ENCODE results near the gene SNTA1. TPM values are rescaled to one million over a fixed set of nuclear protein-coding genes. Genes with fewer than 3 reads are reported as not detected.

The SNTA1 gene
- total RNA-seq, 1 experiment from 2014 or later = 7.6 TPM

GRCh38 chr20:33474963-33475362, 31.4 kb upstream of the SNTA1 start:
- no peak for TF ChIP-seq CTCF (IDR thresholded peaks at IDR 0.05; ENCODE audit: unreplicated experiment)
- Mint-ChIP-seq H3K27ac (ENCODE audit: unreplicated experiment) (no peak overlapping the region), H3K4me3 (ENCODE audit: low read depth, unreplicated experiment) (no peak overlapping the region), H3K4me1 (ENCODE audit: low read depth, unreplicated experiment) (no peaks in the 10 kb centered on the region), H3K27me3 (ENCODE audit: unreplicated experiment) (peaks cover 13% of the 10 kb centered on the region), H3K36me3 (ENCODE audit: insufficient read depth, unreplicated experiment) (no peaks in the 10 kb centered on the region), H3K9me3 (ENCODE audit: low read depth, unreplicated experiment) (no peaks in the 10 kb centered on the region)
- intact Hi-C loops (cut with micrococcal nuclease; ENCODE audit: unreplicated experiment) = no loop called here
- no peak for DNase-seq
- BruUV-seq (replicated peaks) = no TSS peak
- CTCF ChIA-PET = interaction anchor here (2.2 kb wide), 1 partner anchor 15 kb away, joined by 7 read pairs; the partner anchor contains the start of gene CBFA2T2

- no peak for DNase-seq
- TF ChIP-seq CTCF (IDR thresholded peaks at IDR 0.05; ENCODE audit: unreplicated experiment) = no peak
- BruUV-seq (replicated peaks) = no TSS peak
- intact Hi-C loops (cut with micrococcal nuclease; ENCODE audit: unreplicated experiment) = no loop called here
- Mint-ChIP-seq H3K36me3 (ENCODE audit: insufficient read depth, unreplicated experiment) (no peaks in the 10 kb centered on the region), H3K27me3 (ENCODE audit: unreplicated experiment) (peaks cover 13% of the 10 kb centered on the region), H3K4me1 (ENCODE audit: low read depth, unreplicated experiment) (no peaks in the 10 kb centered on the region), H3K27ac (ENCODE audit: unreplicated experiment) (no peak overlapping the region), H3K9me3 (ENCODE audit: low read depth, unreplicated experiment) (no peaks in the 10 kb centered on the region), H3K4me3 (ENCODE audit: low read depth, unreplicated experiment) (no peak overlapping the region)
- CTCF ChIA-PET = interaction anchor here (0.5 to 2.2 kb wide), 3 partner anchors 15 to 582 kb away, joined by 3 to 7 read pairs (median 4); partner anchors contain the start of genes CBFA2T2 and SNTA1
These were observed 30.7 kb upstream of the SNTA1 start for GRCh38 chr20:33474097-33474873.

GRCh38 chr20:33472868-33473435, 29.4 kb upstream of the SNTA1 start:
- H3K9me3 Mint-ChIP-seq (ENCODE audit: low read depth, unreplicated experiment) = no peaks in the 10 kb centered on the region
- intact Hi-C loops (cut with micrococcal nuclease; ENCODE audit: unreplicated experiment) = no loop called here
- no TSS peak for BruUV-seq (replicated peaks)
- no peak overlapping the region for H3K27ac Mint-ChIP-seq (ENCODE audit: unreplicated experiment)
- CTCF ChIA-PET = no interaction called here
- no peaks in the 10 kb centered on the region for H3K4me1 Mint-ChIP-seq (ENCODE audit: low read depth, unreplicated experiment)
- TF ChIP-seq CTCF (IDR thresholded peaks at IDR 0.05; ENCODE audit: unreplicated experiment) = no peak
- peaks cover 6% of the 10 kb centered on the region for H3K27me3 Mint-ChIP-seq (ENCODE audit: unreplicated experiment)
- no peaks in the 10 kb centered on the region for H3K36me3 Mint-ChIP-seq (ENCODE audit: insufficient read depth, unreplicated experiment)
- DNase-seq = no peak
- H3K4me3 Mint-ChIP-seq (ENCODE audit: low read depth, unreplicated experiment) = no peak overlapping the region

GRCh38 chr20:33470866-33471265, 27.3 kb upstream of the SNTA1 start:
- no TSS peak for BruUV-seq (replicated peaks)
- intact Hi-C loops (cut with micrococcal nuclease; ENCODE audit: unreplicated experiment) = no loop called here
- H3K27me3 Mint-ChIP-seq (ENCODE audit: unreplicated experiment) = no peaks in the 10 kb centered on the region
- no peak overlapping the region for H3K27ac Mint-ChIP-seq (ENCODE audit: unreplicated experiment)
- DNase-seq = no peak
- H3K4me3 Mint-ChIP-seq (ENCODE audit: low read depth, unreplicated experiment) = no peak overlapping the region
- no peaks in the 10 kb centered on the region for H3K4me1 Mint-ChIP-seq (ENCODE audit: low read depth, unreplicated experiment)
- no peaks in the 10 kb centered on the region for H3K9me3 Mint-ChIP-seq (ENCODE audit: low read depth, unreplicated experiment)
- CTCF ChIA-PET = interaction anchor here (0.6 kb wide), 1 partner anchor 671 kb away, joined by 4 read pairs; no protein-coding TSS in a partner anchor
- H3K36me3 Mint-ChIP-seq (ENCODE audit: insufficient read depth, unreplicated experiment) = no peaks in the 10 kb centered on the region
- TF ChIP-seq CTCF (IDR thresholded peaks at IDR 0.05; ENCODE audit: unreplicated experiment) = no peak

Measured in Calu3 (cell line).